KOPT-K1 (cell line): ENCODE results near the gene DDX31.

Source experiments
- H3K27ac ChIP-seq: fragments of 200-600 bp; sonication (generic); 2 replicates; pipeline ENCODE4 v1.5.1; 2016; ENCODE audit warnings: antibody characterized with exemption, mild to moderate bottlenecking, low read depth, low read length; ENCODE audit not compliant: poor library complexity, severe bottlenecking
- H3K36me3 ChIP-seq: fragments of 200-600 bp; sonication (generic); 2 replicates; pipeline ENCODE4 v1.5.1; 2017; ENCODE audit warnings: antibody characterized with exemption, mild to moderate bottlenecking, low read length, moderate library complexity; ENCODE audit not compliant: insufficient read depth
- H3K9me3 ChIP-seq: fragments of 200-600 bp; sonication (generic); 2 replicates; pipeline ENCODE4 v1.5.1; 2017; ENCODE audit warnings: antibody characterized with exemption, low read length, mild to moderate bottlenecking; ENCODE audit not compliant: insufficient read depth, poor library complexity, severe bottlenecking

Gene DDX31

GRCh38 chr9:132634327-132634726 lies 35.5 kb downstream of the DDX31 start:
- Histone ChIP-seq H3K9me3 (no peaks in the 10 kb centered on the region), H3K36me3 (peaks cover 75% of the 10 kb centered on the region), H3K27ac (no peak overlapping the region)

- H3K36me3 ChIP-seq, result peaks cover 74% of the 10 kb centered on the region
- no peaks in the 10 kb centered on the region for H3K9me3 ChIP-seq
- H3K27ac ChIP-seq, result no peak overlapping the region
These were observed 37.2 kb downstream of the DDX31 start for GRCh38 chr9:132632413-132633129.

DNA sequence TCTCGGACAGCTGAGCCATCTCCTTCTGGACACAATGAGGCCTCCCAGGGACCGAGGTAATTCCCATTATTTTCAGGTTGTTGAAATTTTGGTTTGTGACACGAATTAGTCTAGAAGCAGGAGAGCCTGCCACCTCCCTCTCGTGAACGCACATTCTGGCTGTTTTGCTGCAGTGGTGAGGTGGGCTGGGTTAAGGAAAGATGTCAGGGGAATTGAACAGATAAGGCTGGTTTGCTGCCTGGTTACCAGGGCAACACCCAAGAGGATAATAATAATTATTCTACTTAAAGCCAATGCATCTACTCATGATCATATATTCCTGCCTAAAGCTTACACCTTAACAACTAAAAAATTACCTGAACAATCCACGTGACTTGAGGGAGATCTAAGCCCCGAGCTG lies 38.1 kb downstream of the DDX31 start:
- Histone ChIP-seq H3K36me3 (peaks cover 74% of the 10 kb centered on the region), H3K27ac (no peak overlapping the region), H3K9me3 (no peaks in the 10 kb centered on the region)

DNA sequence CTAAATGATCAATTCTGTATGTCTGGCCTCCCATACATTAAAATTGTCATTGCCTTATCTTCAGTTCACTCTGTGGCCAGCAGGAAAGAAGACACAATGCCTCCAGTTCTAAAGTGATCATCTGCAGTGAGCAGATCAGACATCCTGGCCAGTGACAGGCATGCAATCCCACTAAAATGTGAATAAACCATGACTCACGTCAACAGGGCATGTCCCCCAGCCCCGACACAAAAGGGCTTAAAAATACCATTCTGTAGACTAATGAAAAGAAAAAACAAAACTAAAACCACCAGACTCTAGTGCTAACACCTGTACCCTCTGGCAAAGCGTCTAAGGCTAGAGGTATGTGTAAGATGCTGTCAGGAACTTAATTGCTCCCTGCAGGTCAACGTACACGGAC lies 38.5 kb downstream of the DDX31 start:
- no peaks in the 10 kb centered on the region for H3K9me3 ChIP-seq
- no peak overlapping the region for H3K27ac ChIP-seq
- H3K36me3 ChIP-seq, result peaks cover 74% of the 10 kb centered on the region

- Histone ChIP-seq H3K9me3 (no peaks in the 10 kb centered on the region), H3K36me3 (peaks cover 74% of the 10 kb centered on the region), H3K27ac (no peak overlapping the region)
These were observed 39.0 kb downstream of the DDX31 start for GRCh38 chr9:132630811-132631210.

GRCh38 chr9:132630116-132630515 lies 39.7 kb downstream of the DDX31 start:
- Histone ChIP-seq H3K36me3 (peaks cover 78% of the 10 kb centered on the region), H3K27ac (no peak overlapping the region)

GRCh38 chr9:132628746-132629145 lies 41.0 kb downstream of the DDX31 start:
- Histone ChIP-seq H3K36me3 (peaks cover 91% of the 10 kb centered on the region), H3K27ac (no peak overlapping the region), H3K9me3 (no peaks in the 10 kb centered on the region)

More at GRCh38 chr9:132630116-132630515, 39.7 kb downstream of the DDX31 start:
- no peaks in the 10 kb centered on the region for H3K9me3 ChIP-seq

- H3K9me3 ChIP-seq, result no peaks in the 10 kb centered on the region
- no peak overlapping the region for H3K27ac ChIP-seq
- peaks cover 92% of the 10 kb centered on the region for H3K36me3 ChIP-seq
These were observed 42.2 kb downstream of the DDX31 start for GRCh38 chr9:132627594-132627993.

DNA sequence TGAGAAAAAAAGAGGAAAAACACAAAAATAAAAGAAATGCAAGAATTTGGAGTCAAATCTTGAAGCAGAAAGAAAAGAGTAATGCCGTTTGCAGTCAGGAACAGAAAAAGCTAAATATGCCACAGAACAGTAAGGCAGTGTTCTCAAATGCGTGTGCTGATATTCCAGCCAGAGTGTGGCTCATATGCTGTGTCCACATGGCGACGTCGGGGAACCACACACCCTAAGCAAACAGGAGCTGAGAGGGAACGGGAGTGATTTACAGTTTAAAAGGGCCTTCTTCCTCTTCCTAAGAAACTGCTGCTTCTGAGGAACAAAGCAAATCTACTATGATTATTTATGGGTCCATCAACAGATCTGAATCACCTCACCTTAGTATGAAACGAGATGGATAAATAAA lies 42.7 kb downstream of the DDX31 start:
- Histone ChIP-seq H3K27ac (no peak overlapping the region), H3K36me3 (peaks cover 92% of the 10 kb centered on the region), H3K9me3 (no peaks in the 10 kb centered on the region)

GRCh38 chr9:132626285-132626684 lies 43.5 kb downstream of the DDX31 start:
- H3K36me3 ChIP-seq, result peaks cover 92% of the 10 kb centered on the region
- no peaks in the 10 kb centered on the region for H3K9me3 ChIP-seq
- H3K27ac ChIP-seq, result no peak overlapping the region

DNA sequence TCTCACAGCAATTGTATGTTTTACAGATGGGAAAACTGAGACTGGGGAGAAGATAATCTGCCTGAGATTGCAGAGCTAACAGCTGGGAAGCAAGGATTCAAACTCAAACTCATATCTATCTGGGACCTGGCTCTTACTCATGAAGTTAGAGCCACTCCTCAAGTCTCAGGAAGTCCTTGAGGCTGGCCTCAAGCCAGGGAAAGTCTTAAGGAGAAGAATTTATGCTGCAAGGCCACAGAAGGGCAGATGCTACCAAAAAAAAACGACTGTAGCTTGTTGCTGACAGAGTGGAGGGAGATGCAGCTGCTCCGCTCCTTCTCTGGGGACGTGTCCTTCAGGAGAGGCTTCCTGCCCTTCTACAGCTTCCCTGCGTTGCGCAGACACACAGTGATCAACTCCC lies 47.6 kb downstream of the DDX31 start:
- no peaks in the 10 kb centered on the region for H3K9me3 ChIP-seq
- H3K36me3 ChIP-seq, result peaks cover 86% of the 10 kb centered on the region
- no peak overlapping the region for H3K27ac ChIP-seq

DNA sequence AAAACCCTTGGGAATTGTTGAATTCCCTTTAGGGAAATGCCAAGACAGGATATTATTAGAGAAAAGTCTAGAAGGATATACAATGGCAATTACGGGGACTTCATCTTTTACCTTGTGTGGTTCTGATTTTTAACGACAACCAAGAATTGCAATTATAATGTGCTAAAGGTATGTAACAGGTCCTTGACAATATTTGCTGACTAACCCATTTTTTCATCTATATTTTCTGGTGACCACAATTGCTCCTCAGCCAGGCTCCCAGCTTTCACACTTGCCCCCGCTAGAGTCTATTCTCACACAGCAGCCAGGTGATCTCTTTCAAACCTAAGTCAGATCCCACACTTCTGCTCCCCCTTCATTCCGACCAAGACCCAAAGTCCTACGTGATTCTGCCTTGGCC lies 53.1 kb downstream of the DDX31 start:
- Histone ChIP-seq H3K27ac (no peak overlapping the region), H3K36me3 (peaks cover 91% of the 10 kb centered on the region)

GRCh38 chr9:132615774-132616173 lies 54.0 kb downstream of the DDX31 start:
- H3K36me3 ChIP-seq, result peaks cover 91% of the 10 kb centered on the region
- H3K27ac ChIP-seq, result no peak overlapping the region
- H3K9me3 ChIP-seq, result no peaks in the 10 kb centered on the region

More for the DNA sequence above, 53.1 kb downstream of the DDX31 start:
- no peaks in the 10 kb centered on the region for H3K9me3 ChIP-seq

GRCh38 chr9:132614324-132614723 lies 55.5 kb downstream of the DDX31 start:
- Histone ChIP-seq H3K27ac (no peak overlapping the region), H3K9me3 (no peaks in the 10 kb centered on the region), H3K36me3 (peaks cover 97% of the 10 kb centered on the region)

GRCh38 chr9:132610661-132611060 lies 59.1 kb downstream of the DDX31 start:
- H3K27ac ChIP-seq, result no peak overlapping the region
- peaks cover 96% of the 10 kb centered on the region for H3K36me3 ChIP-seq
- no peaks in the 10 kb centered on the region for H3K9me3 ChIP-seq

- Histone ChIP-seq H3K9me3 (no peaks in the 10 kb centered on the region), H3K27ac (no peak overlapping the region), H3K36me3 (peaks cover 94% of the 10 kb centered on the region)
These were observed 60.0 kb downstream of the DDX31 start for GRCh38 chr9:132609829-132610228.
